NCI-H146 treated with DMSO at 0.1 percent for 48 hours (cell line): ENCODE measurements around the gene ARID3A.

ENCODE experiments used
- DNase-seq: peaks from one replicate; lab custom pipeline; 2025; ENCODE audit not compliant: unreplicated experiment; lab: John Stamatoyannopoulos, UW

The ARID3A gene

DNA sequence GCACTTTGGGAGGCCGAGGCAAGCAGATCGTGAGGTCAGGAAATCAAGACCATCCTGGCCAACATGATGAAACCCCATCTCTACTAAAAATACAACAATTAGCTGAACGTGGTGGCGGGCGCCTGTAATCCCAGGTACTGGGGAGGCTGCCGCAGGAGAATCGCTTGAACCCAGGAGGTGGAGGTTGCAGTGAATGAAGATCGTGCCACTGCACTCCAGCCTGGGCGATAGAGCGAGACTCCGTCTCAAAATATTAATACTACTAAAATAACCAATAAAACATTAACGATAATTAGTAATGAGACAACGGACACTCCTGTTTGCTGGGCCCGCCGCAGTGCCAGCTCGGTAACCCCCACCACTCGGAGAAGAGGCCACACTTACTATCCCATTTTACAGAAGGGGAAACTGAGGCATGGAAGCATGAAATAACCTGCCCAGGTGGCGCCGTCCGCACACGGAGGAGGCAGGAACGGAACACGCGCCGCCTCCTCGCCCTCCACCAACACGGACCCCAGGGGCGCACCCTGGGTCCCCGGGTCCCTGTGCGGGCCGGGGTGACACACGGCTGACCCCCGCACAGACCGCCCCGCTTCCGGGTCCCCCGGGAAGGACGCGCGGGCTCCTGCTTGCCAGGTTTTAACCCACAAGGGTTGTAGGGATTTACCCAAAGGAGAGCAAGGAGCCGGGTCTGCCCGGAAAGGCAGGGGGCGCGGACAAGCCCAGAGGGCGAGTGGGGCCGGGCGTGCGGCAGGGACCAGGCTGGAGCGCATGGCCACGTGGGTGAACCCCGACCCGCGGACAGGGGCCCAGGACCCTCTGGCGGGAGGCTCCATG lies 14.4 kb upstream of the ARID3A start:
- DNase-seq: no peak

- DNase-seq: no peak
Observed at GRCh38 chr19:912181-913079, 13.4 kb upstream of the ARID3A start.

DNA sequence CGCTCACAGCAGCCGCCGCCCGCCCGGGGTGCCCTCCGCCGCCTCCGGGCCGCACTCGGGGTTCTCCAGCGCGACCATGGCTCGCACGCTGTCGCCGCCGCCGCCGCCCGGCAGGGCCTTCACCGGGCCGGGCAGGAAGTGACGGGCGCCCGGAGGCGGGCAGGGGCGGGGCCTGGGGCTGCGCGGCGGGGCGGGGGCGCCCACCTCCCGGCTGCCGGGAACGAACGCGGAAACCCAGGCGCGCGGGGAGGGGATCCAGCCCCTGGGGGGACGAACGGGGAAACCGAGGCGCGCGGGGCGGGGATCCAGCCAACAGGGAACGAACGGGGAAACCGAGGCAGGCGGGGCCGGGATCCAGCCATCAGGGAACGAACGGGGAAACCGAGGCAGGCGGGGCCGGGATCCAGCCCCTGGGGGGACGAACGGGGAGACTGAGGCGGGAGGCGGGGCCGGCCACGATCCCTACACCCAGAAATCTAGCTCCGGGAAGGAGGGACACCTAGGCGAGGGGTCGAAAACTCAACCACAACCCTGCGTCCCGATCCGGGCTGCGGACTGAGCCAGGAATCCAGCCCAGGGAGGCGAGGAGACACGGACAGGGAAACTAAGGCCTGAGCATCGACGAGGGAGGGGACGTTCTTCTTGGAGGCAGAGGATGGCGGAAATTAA lies 12.6 kb upstream of the ARID3A start, which contains the start of gene R3HDM4:
R3HDM4 (minus strand) TSS at position 140 of the 669 bp plus-strand sequence; CDS start at position 78, 62 bp downstream.
- no peak for DNase-seq

GRCh38 chr19:916645-917322 lies 9.1 kb upstream of the ARID3A start:
- DNase-seq: peak; percentile 11

- peak; percentile 34 for DNase-seq
Observed at GRCh38 chr19:917323-918151, 8.3 kb upstream of the ARID3A start, which contains the start of gene KISS1R. Gene KISS1R (plus strand): TSS chr19:917333. CDS start chr19:917503, 170 bp downstream.

DNA sequence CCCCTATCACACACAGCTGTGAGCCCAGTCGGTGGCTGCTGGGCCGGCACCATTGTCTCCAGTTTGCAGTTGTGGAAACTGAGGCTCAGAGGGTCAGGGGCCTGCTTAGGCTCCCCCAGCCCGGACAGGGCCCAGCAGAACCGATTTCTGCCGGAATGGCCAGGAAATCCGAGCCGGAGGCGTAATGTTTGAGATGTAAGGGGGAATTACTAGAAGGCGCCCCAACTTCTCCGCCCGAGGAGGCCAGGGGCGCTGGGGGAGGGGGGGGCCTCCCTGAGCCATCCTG lies 7.7 kb upstream of the ARID3A start:
- DNase-seq: no peak

GRCh38 chr19:918481-919198 lies 7.2 kb upstream of the ARID3A start:
- DNase-seq: peak; percentile 24

GRCh38 chr19:919199-920050 lies 6.4 kb upstream of the ARID3A start:
- peak; percentile 60 for DNase-seq

GRCh38 chr19:920051-920864 lies 5.6 kb upstream of the ARID3A start:
- DNase-seq: peak; percentile 60

DNA sequence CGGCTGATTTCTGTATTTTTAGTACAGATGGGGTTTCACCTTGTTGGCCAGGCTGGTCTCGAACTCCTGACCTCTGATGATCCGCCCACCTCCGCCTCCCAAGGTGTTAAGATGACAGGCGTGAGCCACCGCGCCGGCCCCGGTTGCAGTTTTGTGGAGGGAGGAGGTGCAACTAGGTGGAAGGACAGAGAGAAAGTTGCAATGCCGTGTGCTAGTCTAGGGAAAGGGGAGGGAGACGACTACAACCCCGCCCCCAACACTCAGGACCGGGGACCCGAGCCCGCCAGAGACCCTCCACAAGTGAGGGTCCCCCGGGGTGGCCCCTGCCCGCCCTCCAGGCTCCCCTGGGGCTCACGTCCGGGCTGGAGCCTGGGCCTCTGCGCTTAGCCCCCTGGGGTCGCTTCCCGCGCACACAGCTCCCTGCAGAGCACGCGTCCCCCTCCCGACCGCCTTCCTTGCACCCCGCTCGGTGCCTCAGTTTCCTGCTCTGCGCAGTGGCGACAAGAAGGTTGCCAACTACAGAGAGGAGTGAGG lies 1.2 kb upstream of the ARID3A start:
- DNase-seq: no peak

DNA sequence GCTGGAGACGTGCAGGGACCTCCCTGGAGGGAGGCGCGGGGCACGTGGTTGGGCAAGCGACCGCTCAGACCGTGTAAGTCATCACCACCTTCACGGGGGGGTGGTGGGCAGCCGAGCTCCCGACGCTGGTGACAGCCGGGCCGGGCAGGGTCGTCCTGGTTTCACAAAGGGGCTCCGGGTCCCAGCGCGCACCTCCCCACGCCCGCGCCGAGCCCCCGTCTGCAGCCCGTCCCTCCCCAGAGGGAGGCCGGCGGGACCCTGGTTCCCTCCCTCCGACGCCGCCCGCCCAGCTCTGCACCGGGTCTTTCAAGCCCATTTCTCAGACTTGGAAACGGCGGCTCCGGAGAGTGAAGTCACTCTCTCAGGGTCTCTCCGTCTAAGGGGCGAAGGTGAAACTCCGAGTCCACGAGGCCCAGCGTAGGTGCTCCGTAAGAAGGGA lies 729 bp upstream of the ARID3A start:
- DNase-seq: peak; percentile 48

DNA sequence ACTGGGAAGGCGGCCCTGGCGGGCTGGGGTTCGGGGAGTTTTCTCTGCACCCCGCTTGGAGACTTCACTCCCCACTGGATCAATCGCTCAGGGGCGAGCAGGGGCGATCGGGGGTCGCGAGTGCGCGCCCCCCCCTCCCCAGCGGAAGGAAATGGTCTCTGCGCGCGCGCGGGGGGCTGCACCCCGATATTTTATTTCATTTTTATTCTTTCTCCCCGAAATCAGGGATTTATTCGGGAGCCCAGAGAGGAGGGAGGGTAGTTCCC lies 421 bp downstream of the ARID3A start:
- no peak for DNase-seq

- no peak for DNase-seq
Observed at GRCh38 chr19:926589-927350, 935 bp downstream of the ARID3A start.

DNA sequence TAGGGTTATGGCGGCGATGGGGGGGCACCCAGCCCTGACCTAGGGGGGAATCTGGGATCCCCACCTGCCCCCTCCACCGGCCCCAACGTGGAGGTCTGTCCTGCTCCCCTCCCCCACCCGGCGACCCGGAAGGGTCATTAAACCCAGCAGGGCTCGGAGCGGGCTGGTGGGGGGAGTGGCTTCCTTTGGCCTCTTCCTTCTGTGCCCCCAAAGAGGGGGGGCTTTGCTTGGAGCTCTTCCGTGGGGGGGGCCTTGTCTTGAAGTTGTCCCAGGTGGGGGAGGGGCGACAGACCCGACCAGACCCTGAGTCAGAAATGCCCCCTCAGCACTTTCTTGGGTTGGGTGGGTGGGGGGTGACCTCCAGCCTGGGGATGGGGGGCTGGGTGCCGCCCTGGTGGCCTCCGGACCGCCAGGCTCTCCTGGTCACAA lies 1.5 kb downstream of the ARID3A start:
- no peak for DNase-seq

- DNase-seq: no peak
Observed at GRCh38 chr19:927780-928401, 2.1 kb downstream of the ARID3A start.

DNA sequence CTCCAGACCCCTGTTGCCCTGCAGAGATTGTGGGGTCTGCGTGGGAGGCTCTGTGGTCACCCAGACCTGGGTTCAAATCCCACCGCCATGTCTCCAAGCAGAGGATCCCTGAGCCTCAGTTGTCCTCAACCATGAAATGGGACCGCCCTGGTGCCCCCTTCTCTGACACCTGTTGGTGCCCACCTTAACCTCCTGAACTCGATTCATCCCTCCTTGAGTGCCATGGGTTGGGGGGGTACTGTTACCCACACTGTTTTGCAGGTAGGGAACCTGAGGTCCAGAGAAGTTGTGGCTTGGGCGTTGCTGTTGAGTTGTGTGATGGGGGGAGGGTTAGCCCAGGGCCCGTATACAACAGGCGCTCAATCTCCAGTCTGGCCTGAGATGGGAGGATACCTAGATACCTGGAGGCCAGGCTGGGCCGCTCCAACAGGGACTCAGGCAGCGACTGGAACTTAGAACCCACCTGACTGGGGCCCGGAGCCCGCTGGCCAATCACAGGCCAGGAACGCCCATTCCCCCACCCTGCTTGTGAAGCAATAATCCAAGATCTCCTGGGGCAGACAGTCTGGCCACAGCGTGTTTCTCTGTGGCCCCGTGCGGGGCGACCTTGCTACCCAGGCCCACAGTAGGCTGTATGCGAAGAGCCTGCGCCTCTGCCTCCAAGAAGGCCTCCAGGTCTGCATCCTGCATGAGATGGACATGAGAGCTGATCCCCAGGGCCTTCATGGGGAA lies 2.8 kb downstream of the ARID3A start:
- DNase-seq: no peak
